HT-29 (cell line): ENCODE measurements around the gene CFAP46. TPM values are rescaled to one million over a fixed set of nuclear protein-coding genes. Genes with fewer than 3 reads are reported as not detected.
"Not testable (repeated sequence)": the region's sequence is repeated elsewhere in the genome, so short reads cannot be mapped to it uniquely, and the experiment has no call there.

Experiments
- DNase-seq: peaks from one replicate; pipeline ENCODE4 v3.0.0-alpha.2; 2015; ENCODE audit warnings: low spot score
- total RNA-seq: library from RNA; depleted of rRNA; stranded (reverse); fragments of >200 nt; shearing (Covaris generic); gene quantifications from 2 replicates; pipeline ENCODE4 v1.2.3, GENCODE V29; 2014

The CFAP46 gene
- total RNA-seq, 1 experiment from 2014 or later: not detected

GRCh38 chr10:132846631-132847415 is 95.5 kb downstream of the CFAP46 start:
- no peak for DNase-seq

- DNase-seq: no peak
Measured at GRCh38 chr10:132845780-132846595, 96.4 kb downstream of the CFAP46 start.

GRCh38 chr10:132845041-132845551 is 97.3 kb downstream of the CFAP46 start:
- DNase-seq: no peak

GRCh38 chr10:132844069-132844809 is 98.1 kb downstream of the CFAP46 start:
- no peak for DNase-seq

GRCh38 chr10:132843276-132843675 is 99.1 kb downstream of the CFAP46 start:
- DNase-seq: not testable (repeated sequence)

- no peak for DNase-seq
Measured at GRCh38 chr10:132842397-132842796, 100.0 kb downstream of the CFAP46 start.

GRCh38 chr10:132841615-132841975 is 100.8 kb downstream of the CFAP46 start:
- DNase-seq: no peak

GRCh38 chr10:132840698-132841614 is 101.4 kb downstream of the CFAP46 start:
- DNase-seq: no peak

- no peak for DNase-seq
Measured at GRCh38 chr10:132839061-132839460, 103.3 kb downstream of the CFAP46 start.

GRCh38 chr10:132838346-132838970 is 103.9 kb downstream of the CFAP46 start:
- no peak for DNase-seq

- no peak for DNase-seq
Measured at GRCh38 chr10:132837905-132838304, 104.5 kb downstream of the CFAP46 start.

- peak; percentile 44 for DNase-seq
Measured at GRCh38 chr10:132836832-132837540, 105.4 kb downstream of the CFAP46 start.

GRCh38 chr10:132836248-132836831 is 106.0 kb downstream of the CFAP46 start:
- no peak for DNase-seq

GRCh38 chr10:132835848-132836233 is 106.5 kb downstream of the CFAP46 start:
- no peak for DNase-seq

- no peak for DNase-seq
Measured at GRCh38 chr10:132834891-132835847, 107.2 kb downstream of the CFAP46 start.

- DNase-seq: no peak
Measured at GRCh38 chr10:132834311-132834761, 108.0 kb downstream of the CFAP46 start.

- no peak for DNase-seq
Measured at GRCh38 chr10:132833421-132834111, 108.8 kb downstream of the CFAP46 start.
